Lower lobe of right lung (tissue), 2 donors: ENCODE results near the gene LMF1. TPM values are rescaled to one million over a fixed set of nuclear protein-coding genes. Genes with fewer than 3 reads are reported as not detected.

ENCODE experiments used
- ATAC-seq, 2 donors: fragments of 200-7000 bp; cut with Tn5 transposase; one replicate each; pipeline ENCODE4 v1.9.1; 2020 to 2022; ENCODE audit warnings: mild to moderate bottlenecking in 2 of 2, moderate library complexity in 2 of 2
- DNase-seq: peaks from one replicate; pipeline ENCODE4 v3.0.0-alpha.2; 2020
- H3K27ac ChIP-seq: fragments of 200-600 bp; one replicate; pipeline ENCODE4 v1.8.0; 2022
- H3K27me3 ChIP-seq: fragments of 200-600 bp; one replicate; pipeline ENCODE4 v1.8.0; 2022; ENCODE audit warnings: low read depth
- H3K36me3 ChIP-seq: fragments of 200-600 bp; one replicate; pipeline ENCODE4 v1.8.0; 2022; ENCODE audit warnings: mild to moderate bottlenecking
- H3K4me1 ChIP-seq: fragments of 200-600 bp; one replicate; pipeline ENCODE4 v1.8.0; 2022
- H3K4me3 ChIP-seq: fragments of 200-600 bp; one replicate; pipeline ENCODE4 v1.8.0; 2022; ENCODE audit warnings: mild to moderate bottlenecking
- H3K9me3 ChIP-seq: fragments of 200-600 bp; one replicate; pipeline ENCODE4 v1.8.0; 2022
- CTCF ChIP-seq: fragments of 200-600 bp; IDR thresholded peaks from one replicate; pipeline ENCODE4 v1.8.0; 2022; ENCODE audit warnings: antibody characterized with exemption, mild to moderate bottlenecking
- intact Hi-C: fragments of 100-400 bp; cut with DNase I; formaldehyde crosslinking; loops from one replicate; pipeline ENCODE4 v1.11.0; 2022
- long read RNA-seq: library from polyadenylated mRNA; unstranded; transcript quantifications from one replicate; pipeline ENCODE4 v2.0.0, GENCODE V29; 2021
- total RNA-seq: library from RNA; stranded (reverse); fragmentation: NEBNext Ultra II Directional; extraction: Animal tissue kit (Norgen Biotek cat#: 25700); gene quantifications from one replicate; pipeline ENCODE4 v1.2.1, GENCODE V29; 2021
- donor health status: DM: no; HTN: yes; CAD: no; lungs with severe emphysema.

LMF1 gene
- total RNA-seq = 23.8 TPM
- long read RNA-seq, partial matches to known transcripts = 2 of 16 reads
- long read RNA-seq, other reads (novel, unspliced or antisense) = 11 of 16 reads

GRCh38 chr16:970766-971581, at the start of gene LMF1:
TSS of gene LMF1 (minus strand) at chr16:970984. CDS start at chr16:970980, 4 bp downstream.
- TF ChIP-seq CTCF = no peak
- ATAC-seq (peak; percentile 98 to 99), DNase-seq (peak; percentile 94)
- Histone ChIP-seq H3K27ac (peak within 1 kb of the TSS; percentile 86), H3K9me3 (no peaks in the 10 kb centered on the region), H3K27me3 (no peaks in the 10 kb centered on the region), H3K4me3 (peak within 1 kb of the TSS; percentile 99), H3K36me3 (peaks cover 4% of the 10 kb centered on the region), H3K4me1 (peaks cover 12% of the 10 kb centered on the region)
- intact Hi-C loops = no loop called here

DNA sequence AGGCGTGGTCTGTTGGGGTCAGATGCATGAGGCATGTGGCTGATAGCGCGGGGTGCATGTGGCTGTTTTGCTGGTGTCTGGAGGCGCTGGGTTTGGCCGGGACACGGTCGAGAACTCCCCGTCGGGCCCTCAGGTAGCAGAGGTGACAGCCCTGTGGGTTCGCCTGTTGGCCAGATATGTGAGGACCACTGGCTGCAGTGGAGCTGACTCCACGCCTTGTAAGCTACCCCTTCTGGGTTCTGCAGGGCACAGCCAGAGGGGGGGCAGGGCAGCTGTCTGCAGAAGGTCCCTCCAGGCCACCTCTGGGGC, 49.3 kb upstream of the LMF1 start:
- Histone ChIP-seq H3K36me3 (no peaks in the 10 kb centered on the region), H3K27ac (no peak overlapping the region), H3K9me3 (no peaks in the 10 kb centered on the region), H3K27me3 (peaks cover 38% of the 10 kb centered on the region), H3K4me3 (peak overlapping the region; percentile 37), H3K4me1 (peaks cover 6% of the 10 kb centered on the region)
- intact Hi-C loops = no loop called here
- DNase-seq (no peak), ATAC-seq (no peak)
- TF ChIP-seq CTCF = no peak

DNA sequence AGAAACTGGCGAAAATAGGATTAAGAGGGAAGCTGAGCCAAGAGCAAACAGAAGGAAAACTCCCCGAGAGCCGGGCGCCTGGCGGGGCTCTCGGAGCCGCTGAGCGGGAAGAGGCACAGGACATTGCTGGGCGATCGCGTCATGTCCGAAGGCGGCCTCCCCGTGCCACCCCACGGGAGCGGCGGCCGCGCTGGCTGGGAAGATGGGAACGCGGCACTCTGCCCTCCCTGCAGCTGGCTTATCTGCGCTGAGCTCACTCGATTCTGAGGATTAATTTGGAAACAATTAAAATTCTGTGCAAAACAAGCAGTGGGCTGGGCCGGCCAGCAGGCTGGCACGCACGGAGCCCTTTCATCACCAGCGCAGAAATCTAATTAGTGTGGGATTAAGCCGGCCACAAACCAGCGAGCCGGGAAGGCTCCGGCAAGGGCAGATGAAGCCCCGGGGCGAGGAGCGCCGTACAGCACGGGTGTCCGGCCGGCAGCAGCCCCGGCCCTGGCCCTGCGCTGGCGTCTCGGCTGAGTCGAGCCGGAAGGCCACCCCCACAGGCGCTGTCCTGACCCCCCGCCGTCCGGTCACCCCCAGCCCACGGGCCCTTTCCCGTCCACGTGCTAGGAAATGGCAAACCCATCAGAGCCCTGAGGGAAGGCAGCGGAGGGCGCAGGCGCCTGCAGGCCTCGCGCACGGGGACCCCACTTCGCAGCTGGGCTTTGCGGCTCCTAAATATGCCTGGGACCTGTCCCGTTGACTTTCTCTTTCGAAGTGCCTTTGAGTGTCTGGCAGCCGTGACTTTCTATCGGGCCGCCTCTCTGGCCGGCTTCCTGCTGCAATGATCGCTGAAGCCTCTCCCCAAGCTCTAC, 48.7 kb upstream of the LMF1 start:
- no peak for DNase-seq
- H3K27me3 ChIP-seq = peaks cover 38% of the 10 kb centered on the region

GRCh38 chr16:1018447-1019198, 47.8 kb upstream of the LMF1 start:
- TF ChIP-seq CTCF = no peak
- ATAC-seq (no peak), DNase-seq (no peak)
- H3K27ac ChIP-seq = peak overlapping the region; percentile 43
- H3K36me3 ChIP-seq = no peaks in the 10 kb centered on the region
- no peaks in the 10 kb centered on the region for H3K9me3 ChIP-seq
- peaks cover 29% of the 10 kb centered on the region for H3K27me3 ChIP-seq
- intact Hi-C loops = no loop called here
- peaks cover 6% of the 10 kb centered on the region for H3K4me1 ChIP-seq
- H3K4me3 ChIP-seq = peak overlapping the region; percentile 37

More for the DNA sequence above, 48.7 kb upstream of the LMF1 start:
- H3K4me1 ChIP-seq = peaks cover 6% of the 10 kb centered on the region
- no peaks in the 10 kb centered on the region for H3K36me3 ChIP-seq
- peak overlapping the region; percentile 37 for H3K4me3 ChIP-seq
- TF ChIP-seq CTCF = no peak
- peak overlapping the region; percentile 43 for H3K27ac ChIP-seq
- ATAC-seq = peak; percentile 32 to 49
- intact Hi-C loops = no loop called here
- H3K9me3 ChIP-seq = no peaks in the 10 kb centered on the region

GRCh38 chr16:1014771-1015495, 44.1 kb upstream of the LMF1 start:
- DNase-seq (no peak), ATAC-seq (no peak)

More at GRCh38 chr16:1014771-1015495, 44.1 kb upstream of the LMF1 start:
- peaks cover 5% of the 10 kb centered on the region for H3K4me1 ChIP-seq
- no peak overlapping the region for H3K4me3 ChIP-seq
- no peak for TF ChIP-seq CTCF
- no peaks in the 10 kb centered on the region for H3K36me3 ChIP-seq
- no peak overlapping the region for H3K27ac ChIP-seq
- no peaks in the 10 kb centered on the region for H3K9me3 ChIP-seq
- intact Hi-C loops = no loop called here
- H3K27me3 ChIP-seq = peaks cover 14% of the 10 kb centered on the region
